ENCODE results near the gene SERPINB2. TPM values are rescaled to one million over a fixed set of nuclear protein-coding genes. Genes with fewer than 3 reads are reported as not detected.

Gene SERPINB2
- total RNA-seq, 4 donors from 2014 or later, result not detected

DNA sequence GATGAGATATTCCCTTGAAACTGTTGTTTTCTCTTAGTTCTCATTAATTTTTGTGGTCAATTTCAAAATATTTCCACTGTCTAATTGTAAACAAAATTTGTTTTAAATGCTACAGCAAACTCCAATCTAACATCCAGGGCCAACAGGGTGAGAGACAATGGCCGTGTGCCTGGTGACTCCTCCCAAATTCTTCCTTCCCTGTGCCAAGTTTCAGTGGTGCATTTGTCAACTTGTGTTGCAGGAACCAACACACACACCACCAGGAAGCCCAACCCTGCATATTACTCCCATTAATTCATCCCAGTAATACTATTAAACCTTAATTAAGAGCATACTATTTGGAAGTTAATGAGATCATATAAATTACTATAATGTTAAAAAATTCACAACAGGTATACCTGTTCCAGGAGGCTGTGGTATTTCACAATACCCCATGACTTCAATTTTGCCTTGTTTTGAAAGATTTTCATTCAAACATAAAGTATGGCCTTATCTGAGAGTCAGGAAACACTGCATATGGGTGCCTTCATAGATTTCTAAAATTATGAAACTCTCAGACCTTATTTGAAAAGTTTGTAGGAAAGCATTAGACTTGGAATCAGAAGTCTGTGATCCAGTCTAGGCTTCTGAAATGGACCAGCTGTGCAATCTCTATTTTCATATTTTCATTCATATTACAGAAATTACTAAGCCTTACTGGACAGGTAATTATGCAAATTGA, 1.1 kb downstream of the SERPINB2 start:
- Histone ChIP-seq H3K27ac (no peak overlapping the region), H3K4me1 (no peaks in the 10 kb centered on the region), H3K4me3 (no peak overlapping the region), H3K36me3 (no peaks in the 10 kb centered on the region), H3K9me3 (no peaks in the 10 kb centered on the region), H3K27me3 (no peaks in the 10 kb centered on the region)
- no peak for DNase-seq
- no peak for TF ChIP-seq POLR2A (IDR thresholded peaks at IDR 0.05)
- TF ChIP-seq, protein P1, sequence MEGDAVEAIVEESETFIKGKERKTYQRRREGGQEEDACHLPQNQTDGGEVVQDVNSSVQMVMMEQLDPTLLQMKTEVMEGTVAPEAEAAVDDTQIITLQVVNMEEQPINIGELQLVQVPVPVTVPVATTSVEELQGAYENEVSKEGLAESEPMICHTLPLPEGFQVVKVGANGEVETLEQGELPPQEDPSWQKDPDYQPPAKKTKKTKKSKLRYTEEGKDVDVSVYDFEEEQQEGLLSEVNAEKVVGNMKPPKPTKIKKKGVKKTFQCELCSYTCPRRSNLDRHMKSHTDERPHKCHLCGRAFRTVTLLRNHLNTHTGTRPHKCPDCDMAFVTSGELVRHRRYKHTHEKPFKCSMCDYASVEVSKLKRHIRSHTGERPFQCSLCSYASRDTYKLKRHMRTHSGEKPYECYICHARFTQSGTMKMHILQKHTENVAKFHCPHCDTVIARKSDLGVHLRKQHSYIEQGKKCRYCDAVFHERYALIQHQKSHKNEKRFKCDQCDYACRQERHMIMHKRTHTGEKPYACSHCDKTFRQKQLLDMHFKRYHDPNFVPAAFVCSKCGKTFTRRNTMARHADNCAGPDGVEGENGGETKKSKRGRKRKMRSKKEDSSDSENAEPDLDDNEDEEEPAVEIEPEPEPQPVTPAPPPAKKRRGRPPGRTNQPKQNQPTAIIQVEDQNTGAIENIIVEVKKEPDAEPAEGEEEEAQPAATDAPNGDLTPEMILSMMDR (IDR thresholded peaks at IDR 0.05), result no peak

DNA sequence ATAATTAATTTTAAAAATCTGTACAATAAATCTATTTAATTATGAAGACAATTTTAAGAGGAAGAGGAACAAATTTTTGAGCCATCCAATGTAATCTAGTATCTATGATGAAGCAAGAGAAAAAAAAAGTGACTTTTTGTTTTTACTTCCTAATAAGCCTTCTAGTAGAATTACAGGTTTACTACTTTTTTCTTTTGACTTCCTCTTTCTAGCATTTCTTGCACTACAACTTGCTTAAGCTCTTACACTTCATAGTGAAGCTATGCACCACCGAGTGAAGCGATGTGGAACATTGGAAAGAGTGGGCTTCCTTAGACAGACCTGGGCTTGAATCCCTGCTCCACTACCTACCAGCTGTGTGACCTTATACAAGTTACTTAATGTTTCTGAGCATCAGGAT, 2.1 kb downstream of the SERPINB2 start:
- Histone ChIP-seq H3K36me3 (no peaks in the 10 kb centered on the region), H3K27me3 (no peaks in the 10 kb centered on the region)

DNA sequence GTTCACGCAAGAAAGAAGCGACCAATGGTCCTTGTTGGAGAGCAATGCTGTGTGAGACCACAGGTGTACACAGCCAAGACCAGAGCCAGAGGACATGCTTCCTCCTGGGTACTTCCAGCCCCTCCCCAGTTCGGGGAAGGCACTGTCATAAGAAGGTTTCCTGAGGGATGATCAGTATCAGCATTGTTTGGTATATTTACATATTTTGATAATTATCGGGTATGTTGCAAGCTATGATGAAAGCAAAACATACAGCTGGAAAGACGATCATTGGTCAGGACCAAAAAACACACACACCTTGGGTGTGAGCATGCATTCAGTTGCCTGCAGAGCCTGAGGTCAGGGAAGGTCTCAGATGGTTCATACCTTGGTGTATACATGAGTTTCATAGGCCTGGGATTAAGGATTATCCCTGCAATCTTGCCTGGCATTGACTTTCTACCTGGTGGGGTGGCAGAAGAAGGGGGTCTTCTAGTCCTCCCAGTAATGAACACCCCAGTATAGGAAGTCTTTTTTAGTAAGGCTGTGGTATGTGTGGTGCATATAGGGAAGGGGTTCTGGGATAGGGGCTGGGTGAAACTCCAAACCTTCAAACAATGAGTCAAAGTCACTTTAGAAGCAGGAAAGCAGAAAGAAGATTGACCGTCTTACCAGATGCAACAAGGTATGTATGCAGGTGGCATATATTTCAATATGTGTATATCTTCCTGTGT, 2.9 kb downstream of the SERPINB2 start:
- Histone ChIP-seq H3K36me3 (no peaks in the 10 kb centered on the region), H3K27ac (no peak overlapping the region), H3K4me1 (no peaks in the 10 kb centered on the region), H3K27me3 (no peaks in the 10 kb centered on the region), H3K9me3 (no peaks in the 10 kb centered on the region), H3K4me3 (no peak overlapping the region)
- TF ChIP-seq, protein P1 (IDR thresholded peaks at IDR 0.05), result no peak
- TF ChIP-seq POLR2A (IDR thresholded peaks at IDR 0.05), result no peak
- DNase-seq, result no peak

More for the DNA sequence above, 2.1 kb downstream of the SERPINB2 start:
- TF ChIP-seq POLR2A (IDR thresholded peaks at IDR 0.05), result no peak
- TF ChIP-seq, protein P1 (IDR thresholded peaks at IDR 0.05), result no peak
- no peaks in the 10 kb centered on the region for H3K4me1 ChIP-seq
- no peak for DNase-seq
- no peaks in the 10 kb centered on the region for H3K9me3 ChIP-seq
- H3K4me3 ChIP-seq, result no peak overlapping the region
- no peak overlapping the region for H3K27ac ChIP-seq

DNA sequence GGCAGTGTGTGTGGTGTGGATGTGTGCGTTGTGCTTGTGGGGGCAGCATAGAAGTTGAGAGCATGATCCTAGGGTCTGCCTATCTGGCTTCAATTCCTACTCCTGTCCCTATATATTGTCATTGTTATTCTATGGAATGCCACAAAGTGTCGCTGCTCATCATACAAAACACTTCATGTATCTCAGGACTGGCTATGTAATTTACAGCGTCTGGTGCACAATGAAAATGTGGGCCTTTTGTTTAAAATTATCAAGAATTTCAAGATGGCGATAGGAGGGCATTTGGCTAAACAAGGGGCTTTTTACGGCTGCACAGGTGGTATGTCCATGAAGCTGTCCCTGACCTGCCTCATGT, 3.4 kb downstream of the SERPINB2 start:
- no peak overlapping the region for H3K27ac ChIP-seq
- no peak overlapping the region for H3K4me3 ChIP-seq
- DNase-seq, result no peak
- H3K27me3 ChIP-seq, result no peaks in the 10 kb centered on the region
- H3K9me3 ChIP-seq, result no peaks in the 10 kb centered on the region
- no peaks in the 10 kb centered on the region for H3K36me3 ChIP-seq
- no peaks in the 10 kb centered on the region for H3K4me1 ChIP-seq
- TF ChIP-seq, protein P1 (IDR thresholded peaks at IDR 0.05), result peak in 3 of 6 experiments; percentile 34 to 39 (median 38)
- no peak for TF ChIP-seq POLR2A (IDR thresholded peaks at IDR 0.05)

DNA sequence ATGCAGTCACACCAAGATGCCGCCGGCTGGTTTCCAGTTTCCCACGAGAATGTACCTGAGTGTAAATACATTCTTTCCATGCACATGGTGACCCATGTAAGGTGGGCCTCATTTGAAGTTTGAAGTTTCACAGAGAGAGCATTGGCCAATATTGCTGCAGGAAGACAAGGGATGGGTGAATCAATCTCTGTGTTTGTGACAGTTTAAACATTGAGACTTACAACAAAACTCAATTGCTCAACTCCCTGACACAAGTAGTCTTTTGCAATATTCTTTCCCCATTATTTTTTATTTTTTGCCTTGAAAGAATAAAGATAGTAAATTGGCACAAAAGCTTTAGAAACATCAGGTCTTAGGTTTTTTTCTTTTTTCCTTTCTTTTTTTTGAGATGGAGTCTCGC, 5.1 kb downstream of the SERPINB2 start:
- Histone ChIP-seq H3K9me3 (no peaks in the 10 kb centered on the region), H3K4me1 (no peaks in the 10 kb centered on the region), H3K4me3 (no peak overlapping the region), H3K36me3 (no peaks in the 10 kb centered on the region), H3K27me3 (no peaks in the 10 kb centered on the region), H3K27ac (no peak overlapping the region)
- no peak for DNase-seq
- TF ChIP-seq POLR2A (IDR thresholded peaks at IDR 0.05), result no peak
- TF ChIP-seq, protein P1 (IDR thresholded peaks at IDR 0.05), result no peak
